ENCODE measurements around the gene AZIN2.
A peak's percentile ranks its signal among the peaks of the same experiment; 100 is the strongest.

AZIN2 gene

GRCh38 chr1:33080885-33081553 lies at the start of gene AZIN2:
AZIN2 (plus strand) TSS chr1:33081153; CDS start chr1:33082250, 1,097 bp downstream.
- H3K9me3 ChIP-seq (ENCODE audit: low read length), result no peaks in the 10 kb centered on the region
- H3K4me2 ChIP-seq (ENCODE audit: low read length), result peak within 1 kb of the TSS; percentile 76
- no peak within 1 kb of the TSS for H3K27ac ChIP-seq (ENCODE audit: low read depth, low read length, poor library complexity, severe bottlenecking)
- no peaks in the 10 kb centered on the region for H3K36me3 ChIP-seq (ENCODE audit: insufficient read depth, low read length)
- 0 out of 2 replicates have a peak within 1 kb of the TSS, but pooled peaks have one; percentile 40 for H2AFZ ChIP-seq (ENCODE audit: low read length)
- no peaks in the 10 kb centered on the region; the same call in 1 of the 2 replicates for H3K27me3 ChIP-seq (ENCODE audit: insufficient read depth, low read length)
- H3K79me2 ChIP-seq (ENCODE audit: insufficient read depth, low read length), result no peaks in the 10 kb centered on the region
- peak within 1 kb of the TSS; percentile 46; the same call in 1 of the 2 replicates for H3K9ac ChIP-seq (ENCODE audit: low read length)
- H3K4me3 ChIP-seq (ENCODE audit: low read depth, low read length, poor library complexity, severe bottlenecking), result peak within 1 kb of the TSS; percentile 60
- H3F3A ChIP-seq (ENCODE audit: insufficient read depth, low read length), result no peaks in the 10 kb centered on the region
- TF ChIP-seq EZH2 (IDR thresholded peaks at IDR 0.05; ENCODE audit: borderline replicate concordance, low read length), result no peak
- TF ChIP-seq, protein P1, sequence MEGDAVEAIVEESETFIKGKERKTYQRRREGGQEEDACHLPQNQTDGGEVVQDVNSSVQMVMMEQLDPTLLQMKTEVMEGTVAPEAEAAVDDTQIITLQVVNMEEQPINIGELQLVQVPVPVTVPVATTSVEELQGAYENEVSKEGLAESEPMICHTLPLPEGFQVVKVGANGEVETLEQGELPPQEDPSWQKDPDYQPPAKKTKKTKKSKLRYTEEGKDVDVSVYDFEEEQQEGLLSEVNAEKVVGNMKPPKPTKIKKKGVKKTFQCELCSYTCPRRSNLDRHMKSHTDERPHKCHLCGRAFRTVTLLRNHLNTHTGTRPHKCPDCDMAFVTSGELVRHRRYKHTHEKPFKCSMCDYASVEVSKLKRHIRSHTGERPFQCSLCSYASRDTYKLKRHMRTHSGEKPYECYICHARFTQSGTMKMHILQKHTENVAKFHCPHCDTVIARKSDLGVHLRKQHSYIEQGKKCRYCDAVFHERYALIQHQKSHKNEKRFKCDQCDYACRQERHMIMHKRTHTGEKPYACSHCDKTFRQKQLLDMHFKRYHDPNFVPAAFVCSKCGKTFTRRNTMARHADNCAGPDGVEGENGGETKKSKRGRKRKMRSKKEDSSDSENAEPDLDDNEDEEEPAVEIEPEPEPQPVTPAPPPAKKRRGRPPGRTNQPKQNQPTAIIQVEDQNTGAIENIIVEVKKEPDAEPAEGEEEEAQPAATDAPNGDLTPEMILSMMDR (IDR thresholded peaks at IDR 0.05; ENCODE audit: low read length), result no peak
- H3K9me2 ChIP-seq (ENCODE audit: low read depth, low read length), result no peaks in the 10 kb centered on the region
- H4K20me1 ChIP-seq (ENCODE audit: insufficient read depth, low read length), result no peaks in the 10 kb centered on the region
- H3K4me1 ChIP-seq (ENCODE audit: insufficient read depth, low read length, severe bottlenecking), result peaks cover 14% of the 10 kb centered on the region

- H3K4me2 ChIP-seq (ENCODE audit: low read length), result peak overlapping the region; percentile 24; the same call in 1 of the 2 replicates
Observed at GRCh38 chr1:33031506-33031905, 49.4 kb upstream of the AZIN2 start.

DNA sequence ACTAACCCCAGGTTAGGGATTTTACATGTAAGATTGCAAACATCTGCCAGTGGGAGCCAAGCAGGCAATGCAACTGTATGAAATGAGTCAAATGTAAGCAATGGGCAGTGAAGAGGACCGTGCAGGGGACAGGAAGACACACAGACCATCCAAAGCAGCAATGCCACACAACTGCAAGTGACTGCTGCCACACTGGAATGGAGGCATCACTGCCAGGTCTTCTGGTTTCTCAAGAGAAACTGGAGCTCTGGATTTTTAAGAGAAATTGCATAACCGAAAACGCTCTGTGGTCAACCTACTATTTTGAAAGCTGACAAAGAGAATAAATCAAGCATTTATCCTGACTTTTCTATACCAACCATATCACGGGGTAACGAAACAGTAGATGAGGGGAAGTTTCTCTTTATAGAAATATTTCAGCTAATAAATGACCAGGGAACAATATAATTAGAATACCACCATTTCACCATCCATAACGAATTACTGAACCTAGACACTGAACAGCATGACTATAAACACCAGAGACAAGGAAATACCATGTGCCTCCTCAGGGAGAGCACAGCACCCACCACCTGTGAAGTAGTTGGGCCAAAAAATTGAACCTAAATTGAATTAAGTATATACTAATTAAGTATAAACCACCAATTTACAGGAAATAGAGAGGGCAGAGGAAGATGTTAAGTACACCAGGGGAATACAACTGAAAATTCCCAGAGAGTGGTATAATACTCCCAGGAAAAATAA lies 48.7 kb upstream of the AZIN2 start:
- Histone ChIP-seq H3K4me1 (ENCODE audit: insufficient read depth, low read length, severe bottlenecking) (peaks cover 85% of the 10 kb centered on the region), H3K36me3 (ENCODE audit: insufficient read depth, low read length) (peaks cover 68% of the 10 kb centered on the region; the same call in 1 of the 2 replicates), H3K9me2 (ENCODE audit: low read depth, low read length) (no peaks in the 10 kb centered on the region), H3K9ac (ENCODE audit: low read length) (no peak overlapping the region), H3K4me3 (ENCODE audit: low read depth, low read length, poor library complexity, severe bottlenecking) (no peak overlapping the region), H2AFZ (ENCODE audit: low read length) (no peak overlapping the region), H3K4me2 (ENCODE audit: low read length) (peak overlapping the region; percentile 24; the same call in 1 of the 2 replicates), H3K79me2 (ENCODE audit: insufficient read depth, low read length) (peaks cover 87% of the 10 kb centered on the region), H3K27ac (ENCODE audit: low read depth, low read length, poor library complexity, severe bottlenecking) (no peak overlapping the region), H3K27me3 (ENCODE audit: insufficient read depth, low read length) (no peaks in the 10 kb centered on the region), H3K9me3 (ENCODE audit: low read length) (no peaks in the 10 kb centered on the region), H4K20me1 (ENCODE audit: insufficient read depth, low read length) (no peaks in the 10 kb centered on the region; the same call in 1 of the 2 replicates), H3F3A (ENCODE audit: insufficient read depth, low read length) (no peaks in the 10 kb centered on the region)
- no peak for TF ChIP-seq EZH2 (IDR thresholded peaks at IDR 0.05; ENCODE audit: borderline replicate concordance, low read length)
- TF ChIP-seq, protein P1 (IDR thresholded peaks at IDR 0.05; ENCODE audit: low read length), result no peak

More at GRCh38 chr1:33031506-33031905, 49.4 kb upstream of the AZIN2 start:
- H3K36me3 ChIP-seq (ENCODE audit: insufficient read depth, low read length), result peaks cover 68% of the 10 kb centered on the region; the same call in 1 of the 2 replicates
- H3K79me2 ChIP-seq (ENCODE audit: insufficient read depth, low read length), result peaks cover 91% of the 10 kb centered on the region
- no peaks in the 10 kb centered on the region for H3K27me3 ChIP-seq (ENCODE audit: insufficient read depth, low read length)
- H3K4me3 ChIP-seq (ENCODE audit: low read depth, low read length, poor library complexity, severe bottlenecking), result no peak overlapping the region
- H3K4me1 ChIP-seq (ENCODE audit: insufficient read depth, low read length, severe bottlenecking), result peaks cover 86% of the 10 kb centered on the region
- no peaks in the 10 kb centered on the region; the same call in 1 of the 2 replicates for H4K20me1 ChIP-seq (ENCODE audit: insufficient read depth, low read length)
- no peak overlapping the region for H3K9ac ChIP-seq (ENCODE audit: low read length)
- TF ChIP-seq EZH2 (IDR thresholded peaks at IDR 0.05; ENCODE audit: borderline replicate concordance, low read length), result no peak
- TF ChIP-seq, protein P1 (IDR thresholded peaks at IDR 0.05; ENCODE audit: low read length), result no peak
- H3K27ac ChIP-seq (ENCODE audit: low read depth, low read length, poor library complexity, severe bottlenecking), result peak overlapping the region; percentile 13
- no peaks in the 10 kb centered on the region for H3K9me3 ChIP-seq (ENCODE audit: low read length)
- no peaks in the 10 kb centered on the region for H3K9me2 ChIP-seq (ENCODE audit: low read depth, low read length)
- no peak overlapping the region for H2AFZ ChIP-seq (ENCODE audit: low read length)
- no peaks in the 10 kb centered on the region for H3F3A ChIP-seq (ENCODE audit: insufficient read depth, low read length)
